ENCODE data around the gene ST8SIA2. TPM values are rescaled to one million over a fixed set of nuclear protein-coding genes. Genes with fewer than 3 reads are reported as not detected.

The ST8SIA2 gene
- total RNA-seq, 2 donors from 2014 or later, result 0.35 to 0.37 TPM

GRCh38 chr15:92499731-92500530 is 106.2 kb downstream of the ST8SIA2 start:
- no peak for DNase-seq (ENCODE audit: low spot score)
- TF ChIP-seq CTCF (IDR thresholded peaks at IDR 0.05), result no peak
- Histone ChIP-seq H3K27ac (no peak overlapping the region), H3K9me3 (no peaks in the 10 kb centered on the region), H3K36me3 (no peaks in the 10 kb centered on the region), H3K4me3 (no peak overlapping the region), H3K4me1 (no peaks in the 10 kb centered on the region), H3K27me3 (no peaks in the 10 kb centered on the region)

- no peaks in the 10 kb centered on the region for H3K27me3 ChIP-seq
- no peak for DNase-seq (ENCODE audit: low spot score)
- no peaks in the 10 kb centered on the region for H3K4me1 ChIP-seq
- peaks cover 0 to 10% of the 10 kb centered on the region in 2 donors for H3K9me3 ChIP-seq
- TF ChIP-seq CTCF (IDR thresholded peaks at IDR 0.05), result no peak
- H3K27ac ChIP-seq, result no peak overlapping the region
- H3K36me3 ChIP-seq, result no peaks in the 10 kb centered on the region
- H3K4me3 ChIP-seq, result no peak overlapping the region
Measured at GRCh38 chr15:92502336-92502735, 108.7 kb downstream of the ST8SIA2 start.

- Histone ChIP-seq H3K4me1 (no peaks in the 10 kb centered on the region), H3K27me3 (no peaks in the 10 kb centered on the region), H3K36me3 (no peaks in the 10 kb centered on the region), H3K4me3 (no peak overlapping the region), H3K9me3 (peaks cover 0 to 18% of the 10 kb centered on the region in 2 donors), H3K27ac (no peak overlapping the region)
- DNase-seq (ENCODE audit: low spot score), result no peak
- TF ChIP-seq CTCF (IDR thresholded peaks at IDR 0.05), result no peak
Measured at GRCh38 chr15:92502930-92503857, 109.5 kb downstream of the ST8SIA2 start.

- H3K36me3 ChIP-seq, result no peaks in the 10 kb centered on the region
- peaks cover 0 to 19% of the 10 kb centered on the region in 2 donors for H3K9me3 ChIP-seq
- no peak overlapping the region for H3K27ac ChIP-seq
- no peak for DNase-seq (ENCODE audit: low spot score)
- TF ChIP-seq CTCF (IDR thresholded peaks at IDR 0.05), result no peak
- H3K27me3 ChIP-seq, result no peaks in the 10 kb centered on the region
- no peaks in the 10 kb centered on the region for H3K4me1 ChIP-seq
- H3K4me3 ChIP-seq, result no peak overlapping the region
Measured at GRCh38 chr15:92503889-92504288, 110.2 kb downstream of the ST8SIA2 start.

GRCh38 chr15:92505611-92506010 is 111.9 kb downstream of the ST8SIA2 start:
- no peaks in the 10 kb centered on the region for H3K27me3 ChIP-seq
- H3K36me3 ChIP-seq, result no peaks in the 10 kb centered on the region
- no peak overlapping the region for H3K4me3 ChIP-seq
- no peak for TF ChIP-seq CTCF (IDR thresholded peaks at IDR 0.05)
- H3K4me1 ChIP-seq, result no peaks in the 10 kb centered on the region
- no peak overlapping the region for H3K27ac ChIP-seq
- no peak for DNase-seq (ENCODE audit: low spot score)
- peaks cover 0 to 19% of the 10 kb centered on the region in 2 donors for H3K9me3 ChIP-seq
